ENCODE results near the gene MMP14.

- TF ChIP-seq, protein P1, sequence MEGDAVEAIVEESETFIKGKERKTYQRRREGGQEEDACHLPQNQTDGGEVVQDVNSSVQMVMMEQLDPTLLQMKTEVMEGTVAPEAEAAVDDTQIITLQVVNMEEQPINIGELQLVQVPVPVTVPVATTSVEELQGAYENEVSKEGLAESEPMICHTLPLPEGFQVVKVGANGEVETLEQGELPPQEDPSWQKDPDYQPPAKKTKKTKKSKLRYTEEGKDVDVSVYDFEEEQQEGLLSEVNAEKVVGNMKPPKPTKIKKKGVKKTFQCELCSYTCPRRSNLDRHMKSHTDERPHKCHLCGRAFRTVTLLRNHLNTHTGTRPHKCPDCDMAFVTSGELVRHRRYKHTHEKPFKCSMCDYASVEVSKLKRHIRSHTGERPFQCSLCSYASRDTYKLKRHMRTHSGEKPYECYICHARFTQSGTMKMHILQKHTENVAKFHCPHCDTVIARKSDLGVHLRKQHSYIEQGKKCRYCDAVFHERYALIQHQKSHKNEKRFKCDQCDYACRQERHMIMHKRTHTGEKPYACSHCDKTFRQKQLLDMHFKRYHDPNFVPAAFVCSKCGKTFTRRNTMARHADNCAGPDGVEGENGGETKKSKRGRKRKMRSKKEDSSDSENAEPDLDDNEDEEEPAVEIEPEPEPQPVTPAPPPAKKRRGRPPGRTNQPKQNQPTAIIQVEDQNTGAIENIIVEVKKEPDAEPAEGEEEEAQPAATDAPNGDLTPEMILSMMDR (IDR thresholded peaks at IDR 0.05), result no peak
- TF ChIP-seq POLR2A (IDR thresholded peaks at IDR 0.05), result no peak
Measured at GRCh38 chr14:22896356-22896755, 60.0 kb downstream of the MMP14 start.
